PC-3 (cell line): ENCODE measurements around the gene SNX21. TPM values are rescaled to one million over a fixed set of nuclear protein-coding genes. Genes with fewer than 3 reads are reported as not detected.

Source experiments
- ATAC-seq: fragments of 200-7000 bp; cut with Tn5 transposase; 2 replicates; pipeline ENCODE4 v1.9.1; 2020; ENCODE audit warnings: mild to moderate bottlenecking, moderate library complexity
- BruUV-seq: library from RNA; stranded (reverse); fragments of 400-500 nt; replicated peaks from 2 replicates; lab custom pipeline; 2021; lab: Mats Ljungman, UMichigan
- CTCF ChIA-PET: fragments of 300-600 bp; sonication (Branson Sonifier 250); formaldehyde crosslinking; loops from one replicate; lab custom pipeline; 2022; ENCODE audit warnings: antibody characterized with exemption; lab: Charles Lee
- POLR2A ChIA-PET: fragments of 300-600 bp; sonication (Branson Sonifier 250); formaldehyde crosslinking; loops from one replicate; lab custom pipeline; 2022; ENCODE audit warnings: antibody characterized with exemption; ENCODE audit not compliant: unreplicated experiment; lab: Charles Lee
- DNase-seq: peaks from one replicate; pipeline ENCODE4 v3.0.0-alpha.2; 2015
- H2AFZ ChIP-seq: fragments of 300-600 bp; sonication (generic); 2 replicates; pipeline ENCODE4 v1.6.0; 2016; ENCODE audit warnings: antibody characterized with exemption, low read length
- H3F3A ChIP-seq: fragments of 300-600 bp; sonication (generic); one replicate; pipeline ENCODE4 v1.6.0; 2017; ENCODE audit warnings: antibody characterized with exemption, low read length, control low read depth, mild to moderate bottlenecking; ENCODE audit not compliant: unreplicated experiment
- H3K27ac ChIP-seq: fragments of 300-600 bp; sonication (generic); 2 replicates; pipeline ENCODE4 v1.5.1; 2016; ENCODE audit warnings: mild to moderate bottlenecking, low read length
- H3K27me3 ChIP-seq: fragments of 300-600 bp; sonication (generic); 2 replicates; pipeline ENCODE4 v1.6.1; 2016; ENCODE audit warnings: low read length, mixed read lengths
- H3K36me3 ChIP-seq: fragments of 300-600 bp; sonication (generic); 2 replicates; pipeline ENCODE4 v1.6.1; 2016; ENCODE audit warnings: low read depth, mixed run types, low read length, mixed read lengths
- H3K4me1 ChIP-seq: fragments of 300-600 bp; sonication (generic); 2 replicates; pipeline ENCODE4 v1.5.1; 2016; ENCODE audit warnings: low read length; ENCODE audit not compliant: insufficient read depth
- H3K4me2 ChIP-seq: fragments of 300-600 bp; sonication (generic); 2 replicates; pipeline ENCODE4 v1.6.0; 2016; ENCODE audit warnings: low read length
- H3K4me3 ChIP-seq: fragments of 300-600 bp; sonication (generic); 2 replicates; pipeline ENCODE4 v1.5.1; 2016; ENCODE audit warnings: mild to moderate bottlenecking, low read length, mixed read lengths
- H3K79me2 ChIP-seq: fragments of 300-600 bp; sonication (generic); 2 replicates; pipeline ENCODE4 v1.6.1; 2017; ENCODE audit warnings: low read length, mixed read lengths
- H3K9ac ChIP-seq: fragments of 300-600 bp; sonication (generic); 2 replicates; pipeline ENCODE4 v1.6.0; 2016; ENCODE audit warnings: mild to moderate bottlenecking, low read length
- H3K9me2 ChIP-seq: fragments of 300-600 bp; sonication (generic); replicated peaks from 2 replicates; pipeline ENCODE4 v1.6.1; 2016; ENCODE audit warnings: mixed run types, low read length, mixed read lengths
- H3K9me3 ChIP-seq: fragments of 300-600 bp; sonication (generic); 2 replicates; pipeline ENCODE4 v1.6.1; 2016; ENCODE audit warnings: low read length, mixed read lengths
- H4K20me1 ChIP-seq: fragments of 300-600 bp; sonication (generic); 2 replicates; pipeline ENCODE4 v1.6.1; 2016; ENCODE audit warnings: low read length, mixed read lengths
- EZH2 ChIP-seq: fragments of 300-600 bp; sonication (generic); IDR thresholded peaks from one replicate; pipeline ENCODE4 v1.6.1; 2017; ENCODE audit warnings: antibody characterized with exemption, mild to moderate bottlenecking, low read length; ENCODE audit not compliant: unreplicated experiment
- EZH2phosphoT487 ChIP-seq: fragments of 300-600 bp; sonication (generic); IDR thresholded peaks from 2 replicates; pipeline ENCODE4 v1.6.1; 2018; ENCODE audit warnings: mild to moderate bottlenecking, antibody characterized with exemption, low read length, borderline replicate concordance
- intact Hi-C: fragments of 100-400 bp; cut with micrococcal nuclease; formaldehyde crosslinking; loops from 2 replicates; pipeline ENCODE4 v1.9.0; 2023
- total RNA-seq: library from RNA; depleted of rRNA; stranded (reverse); fragments of >200 nt; gene quantifications from 2 replicates; pipeline ENCODE4 v1.2.3, GENCODE V29; 2014
- TF ChIP-seq, protein P1 (sequence below): fragments of 300-600 bp; sonication (generic); conservative IDR thresholded peaks from 2 replicates; pipeline ENCODE4 v1.5.1; 2017; ENCODE audit warnings: antibody characterized with exemption, low read depth, mild to moderate bottlenecking, low read length

The SNX21 gene
- total RNA-seq, 1 experiment from 2014 or later, result 90.1 TPM

DNA sequence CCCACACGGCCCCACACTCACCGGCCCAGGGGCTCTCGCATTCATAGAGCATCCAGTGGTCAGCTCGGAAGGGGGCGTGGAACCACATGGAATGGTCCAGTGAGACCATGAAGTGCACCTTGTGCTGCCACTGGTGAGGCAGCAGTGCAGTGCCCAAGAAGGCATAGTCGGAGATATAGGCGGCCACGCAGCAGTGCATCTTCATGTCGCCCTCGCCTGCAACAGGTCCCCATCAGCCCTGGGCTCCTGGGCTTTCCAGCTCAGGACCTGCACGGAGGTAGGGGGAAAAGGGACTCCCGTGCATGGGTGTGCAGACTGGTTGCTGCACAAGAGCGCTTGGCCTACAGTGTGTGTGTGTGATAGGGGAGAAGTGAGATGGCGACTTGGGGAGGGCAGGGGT is 9.9 kb downstream of the SNX21 start:
- TF ChIP-seq EZH2phosphoT487, result no peak
- no peak for TF ChIP-seq EZH2
- TF ChIP-seq, protein P1, sequence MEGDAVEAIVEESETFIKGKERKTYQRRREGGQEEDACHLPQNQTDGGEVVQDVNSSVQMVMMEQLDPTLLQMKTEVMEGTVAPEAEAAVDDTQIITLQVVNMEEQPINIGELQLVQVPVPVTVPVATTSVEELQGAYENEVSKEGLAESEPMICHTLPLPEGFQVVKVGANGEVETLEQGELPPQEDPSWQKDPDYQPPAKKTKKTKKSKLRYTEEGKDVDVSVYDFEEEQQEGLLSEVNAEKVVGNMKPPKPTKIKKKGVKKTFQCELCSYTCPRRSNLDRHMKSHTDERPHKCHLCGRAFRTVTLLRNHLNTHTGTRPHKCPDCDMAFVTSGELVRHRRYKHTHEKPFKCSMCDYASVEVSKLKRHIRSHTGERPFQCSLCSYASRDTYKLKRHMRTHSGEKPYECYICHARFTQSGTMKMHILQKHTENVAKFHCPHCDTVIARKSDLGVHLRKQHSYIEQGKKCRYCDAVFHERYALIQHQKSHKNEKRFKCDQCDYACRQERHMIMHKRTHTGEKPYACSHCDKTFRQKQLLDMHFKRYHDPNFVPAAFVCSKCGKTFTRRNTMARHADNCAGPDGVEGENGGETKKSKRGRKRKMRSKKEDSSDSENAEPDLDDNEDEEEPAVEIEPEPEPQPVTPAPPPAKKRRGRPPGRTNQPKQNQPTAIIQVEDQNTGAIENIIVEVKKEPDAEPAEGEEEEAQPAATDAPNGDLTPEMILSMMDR, result no peak
- ATAC-seq (no peak), DNase-seq (no peak)
- Histone ChIP-seq H3F3A (no peaks in the 10 kb centered on the region), H3K27ac (no peak overlapping the region), H3K36me3 (peaks cover 33% of the 10 kb centered on the region), H4K20me1 (no peaks in the 10 kb centered on the region), H3K4me1 (no peaks in the 10 kb centered on the region), H3K79me2 (no peaks in the 10 kb centered on the region), H3K4me2 (no peak overlapping the region), H3K9ac (no peak overlapping the region), H3K4me3 (no peak overlapping the region), H3K9me3 (no peaks in the 10 kb centered on the region), H3K27me3 (no peaks in the 10 kb centered on the region), H2AFZ (no peak overlapping the region), H3K9me2 (no peaks in the 10 kb centered on the region)
- BruUV-seq, result no TSS peak
- intact Hi-C loops, result no loop called here
- ChIA-PET CTCF (no interaction called here), POLR2A (no interaction called here)

DNA sequence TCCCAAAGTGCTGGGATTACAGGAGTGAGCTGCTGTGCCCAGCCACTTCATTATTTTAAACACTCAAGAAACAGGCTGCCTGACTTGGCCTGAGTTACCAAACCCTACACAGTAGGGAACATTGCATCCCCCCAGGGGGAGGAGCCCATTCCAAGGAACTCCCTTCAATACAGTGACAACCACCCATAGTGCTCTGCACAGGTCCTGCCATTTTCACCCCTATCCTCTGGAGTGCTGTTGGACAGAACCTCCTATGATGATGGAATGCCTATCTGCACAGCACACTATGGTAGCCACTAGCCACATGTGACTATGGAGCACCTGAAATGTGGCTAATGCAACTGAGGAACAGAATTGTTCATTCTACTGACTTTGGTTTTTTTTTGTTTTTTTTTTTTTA is 11.9 kb downstream of the SNX21 start:
- Histone ChIP-seq H3K36me3 (peaks cover 33% of the 10 kb centered on the region), H3K4me1 (no peaks in the 10 kb centered on the region), H3K9ac (no peak overlapping the region), H3K4me2 (no peak overlapping the region), H3K27me3 (no peaks in the 10 kb centered on the region), H3K9me3 (no peaks in the 10 kb centered on the region), H3K9me2 (no peaks in the 10 kb centered on the region), H4K20me1 (no peaks in the 10 kb centered on the region), H3F3A (no peaks in the 10 kb centered on the region), H3K4me3 (no peak overlapping the region), H3K79me2 (no peaks in the 10 kb centered on the region), H2AFZ (no peak overlapping the region), H3K27ac (no peak overlapping the region)
- no peak for DNase-seq
- CTCF ChIA-PET, result no interaction called here
- POLR2A ChIA-PET, result no interaction called here
- intact Hi-C loops, result no loop called here
- no TSS peak for BruUV-seq
- TF ChIP-seq, protein P1, result no peak
- TF ChIP-seq EZH2phosphoT487 (no peak), EZH2 (no peak)
- no peak for ATAC-seq

DNA sequence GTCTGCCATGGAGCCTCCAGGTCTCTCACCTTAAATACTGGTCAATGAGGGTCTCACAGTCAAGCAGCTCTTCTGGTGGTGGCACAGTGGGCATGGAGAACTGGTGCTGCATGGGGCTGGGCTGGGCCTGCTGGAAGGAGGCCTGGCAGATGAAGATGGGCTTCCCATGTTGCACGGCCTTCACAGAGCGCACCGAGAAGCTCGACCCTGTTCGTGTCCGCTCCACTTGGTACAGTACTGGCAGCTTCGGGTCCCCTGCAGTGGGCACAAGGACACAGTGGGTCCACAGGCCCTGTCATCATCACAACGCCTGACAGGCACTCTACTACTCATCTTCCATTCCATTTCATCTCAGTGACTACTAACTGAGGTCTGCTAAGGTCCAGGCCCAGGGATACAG is 14.8 kb downstream of the SNX21 start:
- Histone ChIP-seq H3F3A (no peaks in the 10 kb centered on the region), H3K9me3 (no peaks in the 10 kb centered on the region), H4K20me1 (no peaks in the 10 kb centered on the region), H3K27me3 (no peaks in the 10 kb centered on the region), H3K9me2 (no peaks in the 10 kb centered on the region), H3K36me3 (peaks cover 16% of the 10 kb centered on the region; the same call in 1 of the 2 replicates), H2AFZ (no peak overlapping the region), H3K4me3 (no peak overlapping the region), H3K79me2 (no peaks in the 10 kb centered on the region), H3K4me1 (no peaks in the 10 kb centered on the region), H3K27ac (no peak overlapping the region), H3K9ac (no peak overlapping the region), H3K4me2 (no peak overlapping the region)
- intact Hi-C loops, result no loop called here
- ATAC-seq, result no peak
- ChIA-PET POLR2A (no interaction called here), CTCF (no interaction called here)
- BruUV-seq, result no TSS peak
- no peak for TF ChIP-seq EZH2
- TF ChIP-seq, protein P1, result no peak
- TF ChIP-seq EZH2phosphoT487, result no peak
- no peak for DNase-seq
